SU-DHL-6 (cell line): ENCODE data around the gene MEMO1.

Source experiments
- EZH2phosphoT487 ChIP-seq: fragments of 200-600 bp; sonication (generic), shearing (Covaris generic); conservative IDR thresholded peaks from 2 replicates; pipeline ENCODE4 v1.6.1; 2018; ENCODE audit warnings: mild to moderate bottlenecking, antibody characterized with exemption, low read length, moderate library complexity, mixed read lengths
- TF ChIP-seq, protein P1 (sequence below): fragments of 200-600 bp; sonication (generic); IDR thresholded peaks from one replicate; pipeline ENCODE4 v1.5.1; 2017; ENCODE audit warnings: antibody characterized with exemption, mild to moderate bottlenecking, low read length, moderate library complexity; ENCODE audit not compliant: insufficient read depth, poor library complexity, severe bottlenecking

DNA sequence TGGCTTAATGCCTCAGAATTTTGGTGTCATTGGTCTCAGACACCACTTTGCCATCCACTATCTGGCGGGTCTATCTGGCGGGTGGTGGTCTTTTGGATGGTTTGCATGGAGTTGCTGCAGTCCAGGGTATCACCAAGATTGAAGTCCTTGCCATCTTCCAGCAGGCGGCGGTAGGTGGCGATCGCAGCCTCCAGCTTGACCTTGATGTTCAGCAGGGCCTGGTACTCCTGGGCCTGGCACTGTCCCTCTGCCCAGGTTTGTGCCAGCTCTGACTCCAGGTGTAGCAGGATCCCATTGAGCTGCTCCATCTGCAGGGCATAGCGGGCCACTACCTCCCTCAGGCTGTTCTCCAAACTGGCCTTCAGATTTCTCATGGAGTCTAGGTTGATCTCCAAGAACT is 188.2 kb downstream of the MEMO1 start:
- TF ChIP-seq, protein P1, sequence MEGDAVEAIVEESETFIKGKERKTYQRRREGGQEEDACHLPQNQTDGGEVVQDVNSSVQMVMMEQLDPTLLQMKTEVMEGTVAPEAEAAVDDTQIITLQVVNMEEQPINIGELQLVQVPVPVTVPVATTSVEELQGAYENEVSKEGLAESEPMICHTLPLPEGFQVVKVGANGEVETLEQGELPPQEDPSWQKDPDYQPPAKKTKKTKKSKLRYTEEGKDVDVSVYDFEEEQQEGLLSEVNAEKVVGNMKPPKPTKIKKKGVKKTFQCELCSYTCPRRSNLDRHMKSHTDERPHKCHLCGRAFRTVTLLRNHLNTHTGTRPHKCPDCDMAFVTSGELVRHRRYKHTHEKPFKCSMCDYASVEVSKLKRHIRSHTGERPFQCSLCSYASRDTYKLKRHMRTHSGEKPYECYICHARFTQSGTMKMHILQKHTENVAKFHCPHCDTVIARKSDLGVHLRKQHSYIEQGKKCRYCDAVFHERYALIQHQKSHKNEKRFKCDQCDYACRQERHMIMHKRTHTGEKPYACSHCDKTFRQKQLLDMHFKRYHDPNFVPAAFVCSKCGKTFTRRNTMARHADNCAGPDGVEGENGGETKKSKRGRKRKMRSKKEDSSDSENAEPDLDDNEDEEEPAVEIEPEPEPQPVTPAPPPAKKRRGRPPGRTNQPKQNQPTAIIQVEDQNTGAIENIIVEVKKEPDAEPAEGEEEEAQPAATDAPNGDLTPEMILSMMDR = no peak
- no peak for TF ChIP-seq EZH2phosphoT487
